HG03521 (cell line): Measurements from ENCODE around the gene CCDC142.

Source experiments
- ATAC-seq: cut with Tn5 transposase; IDR thresholded peaks from one replicate; pipeline ENCODE4 v1.9.1; 2021; ENCODE audit warnings: mild to moderate bottlenecking, moderate library complexity; ENCODE audit not compliant: unreplicated experiment

The CCDC142 gene

GRCh38 chr2:74482801-74483674 lies at the start of gene CCDC142, which contains the start of gene TTC31:
Gene CCDC142, minus strand, starts transcription at chr2:74482998. Its CDS starts 161 bp downstream, at chr2:74482837.
Gene TTC31, plus strand, starts transcription at chr2:74483081. Its CDS starts 15 bp downstream, at chr2:74483096.
- ATAC-seq, result peak; percentile 74

- ATAC-seq, result no peak
These were observed 49.4 kb upstream of the CCDC142 start for GRCh38 chr2:74532222-74532621.

- no peak for ATAC-seq
These were observed 48.9 kb upstream of the CCDC142 start for GRCh38 chr2:74531666-74532065.

GRCh38 chr2:74530239-74531187 lies 47.7 kb upstream of the CCDC142 start:
- peak; percentile 16 for ATAC-seq

GRCh38 chr2:74529357-74530238 lies 46.8 kb upstream of the CCDC142 start, which contains the start of the genes AUP1 and HTRA2:
Gene AUP1, minus strand, starts transcription at chr2:74529706. Its CDS starts 77 bp downstream, at chr2:74529629.
Gene HTRA2, plus strand, starts transcription at chr2:74529933. Its CDS starts 74 bp downstream, at chr2:74530007.
- peak; percentile 77 for ATAC-seq

- peak; percentile 4 for ATAC-seq
These were observed 46.0 kb upstream of the CCDC142 start for GRCh38 chr2:74528600-74529356.

- ATAC-seq, result no peak
These were observed 44.9 kb upstream of the CCDC142 start for GRCh38 chr2:74527741-74528140.

GRCh38 chr2:74526649-74527230 lies 43.9 kb upstream of the CCDC142 start:
- no peak for ATAC-seq

GRCh38 chr2:74525717-74526648 lies 43.2 kb upstream of the CCDC142 start, which contains the start of gene DQX1:
Gene DQX1, minus strand, starts transcription at chr2:74526231. Its CDS starts 502 bp downstream, at chr2:74525729.
- ATAC-seq, result no peak

- no peak for ATAC-seq
These were observed 42.3 kb upstream of the CCDC142 start for GRCh38 chr2:74524955-74525716.

- no peak for ATAC-seq
These were observed 41.2 kb upstream of the CCDC142 start for GRCh38 chr2:74524005-74524404.

GRCh38 chr2:74522516-74522915 lies 39.7 kb upstream of the CCDC142 start:
- ATAC-seq, result no peak

GRCh38 chr2:74516650-74517049 lies 33.9 kb upstream of the CCDC142 start:
- ATAC-seq, result no peak

GRCh38 chr2:74515981-74516633 lies 33.3 kb upstream of the CCDC142 start:
- peak; percentile 47 for ATAC-seq

GRCh38 chr2:74515271-74515980 lies 32.6 kb upstream of the CCDC142 start:
- no peak for ATAC-seq
